HCT116 (cell line): ENCODE data around the gene CREG2. TPM values are rescaled to one million over a fixed set of nuclear protein-coding genes. Genes with fewer than 3 reads are reported as not detected.

ENCODE experiments used
- ATAC-seq: fragments of 200-7000 bp; cut with Tn5 transposase; 2 replicates; pipeline ENCODE4 v1.9.1; 2020; ENCODE audit warnings: mild to moderate bottlenecking, moderate library complexity
- BruUV-seq: library from RNA; stranded (reverse); fragments of 400-500 nt; replicated peaks from 2 replicates; lab custom pipeline; 2021; lab: Mats Ljungman, UMichigan
- CTCF ChIA-PET: fragments of 300-600 bp; sonication (Branson Sonifier 250); formaldehyde crosslinking; loops from one replicate; lab custom pipeline; 2021; ENCODE audit warnings: antibody characterized with exemption; lab: Charles Lee
- POLR2A ChIA-PET: fragments of 300-600, 350-600 bp; sonication (Branson Sonifier 250); formaldehyde crosslinking; loops from one replicate; lab custom pipeline; 2021; ENCODE audit warnings: antibody characterized with exemption; lab: Charles Lee
- RAD21 ChIA-PET, 2 experiments: fragments of 300-600 bp; sonication (Branson Sonifier 250); formaldehyde crosslinking; loops; one replicate each; lab custom pipeline; 2023; ENCODE audit warnings: low total read pairs in 2 of 2; ENCODE audit not compliant: uncharacterized antibody in 2 of 2, unreplicated experiment in 2 of 2, low non-redundant PET in 1 of 2; lab: Charles Lee
- DNase-seq: peaks from one replicate; pipeline ENCODE4 v3.0.0-alpha.2; 2010; ENCODE audit warnings: low read depth, low spot score
- H2AFZ ChIP-seq: fragments of 200-600 bp; shearing (Covaris generic), sonication (generic); 2 replicates; pipeline ENCODE4 v1.6.1; 2017; ENCODE audit warnings: low read depth, mixed run types, mixed read lengths, antibody characterized with exemption, low read length; ENCODE audit not compliant: poor library complexity, severe bottlenecking
- H3K27ac ChIP-seq: 2 replicates; pipeline ENCODE4 v1.5.1; 2012; ENCODE audit warnings: low read depth, low read length
- H3K27me3 ChIP-seq: fragments of 200-600 bp; sonication (generic); 2 replicates; pipeline ENCODE4 v1.6.1; 2016; ENCODE audit warnings: mixed run types, low read length, mixed read lengths; ENCODE audit not compliant: insufficient read depth
- H3K36me3 ChIP-seq, 2 experiments: fragments of 200-500 bp in 1 of 2; fragments of 200-600 bp in 1 of 2; sonication (Bioruptor generic) in 1 of 2; sonication (generic) in 1 of 2; 2 replicates each; pipeline versions ENCODE4 v1.5.1 to v1.6.1; 2014 to 2016; ENCODE audit warnings: low read length in 2 of 2, inconsistent platforms in 1 of 2, mixed read lengths in 1 of 2, mixed run types in 1 of 2; ENCODE audit not compliant: insufficient read depth in 2 of 2, control insufficient read depth in 1 of 2
- H3K4me1 ChIP-seq, 2 experiments: fragments of 200-600 bp in 1 of 2; sonication (generic) in 1 of 2; 2 replicates each; pipeline versions ENCODE4 v1.5.1 to v1.6.1; 2012 to 2017; ENCODE audit warnings: low read length in 2 of 2, inconsistent platforms in 1 of 2, mild to moderate bottlenecking in 1 of 2, mixed read lengths in 1 of 2, mixed run types in 1 of 2, moderate library complexity in 1 of 2; ENCODE audit not compliant: insufficient read depth in 2 of 2, control insufficient read depth in 1 of 2
- H3K4me2 ChIP-seq: fragments of 200-600 bp; sonication (generic); 2 replicates; pipeline ENCODE4 v1.6.1; 2017; ENCODE audit warnings: mixed run types, low read length, mixed read lengths
- H3K4me3 ChIP-seq, 2 experiments: fragments of 200-600 bp in 1 of 2; sonication (generic) in 1 of 2; replicated peaks in 1 of 2; 2 replicates each; pipeline ENCODE4 v1.5.1; 2011 to 2016; ENCODE audit warnings: low read length in 2 of 2, control low read depth in 1 of 2, low read depth in 1 of 2, mild to moderate bottlenecking in 1 of 2, mixed read lengths in 1 of 2, mixed run types in 1 of 2
- H3K79me2 ChIP-seq: fragments of 200-600 bp; sonication (generic); 2 replicates; pipeline ENCODE4 v1.6.1; 2017; ENCODE audit warnings: mild to moderate bottlenecking, mixed run types, low read length, moderate library complexity, mixed read lengths; ENCODE audit not compliant: insufficient read depth
- H3K9ac ChIP-seq: fragments of 200-600 bp; sonication (generic); 2 replicates; pipeline ENCODE4 v1.6.1; 2016; ENCODE audit warnings: low read length, mixed read lengths
- H3K9me2 ChIP-seq: fragments of 200-600 bp; sonication (generic), shearing (Covaris generic); 2 replicates; pipeline ENCODE4 v1.6.1; 2017; ENCODE audit warnings: mixed run types, mild to moderate bottlenecking, moderate library complexity; ENCODE audit not compliant: insufficient read depth
- H3K9me3 ChIP-seq, 2 experiments: fragments of 200-500 bp in 1 of 2; fragments of 200-600 bp in 1 of 2; sonication (Bioruptor generic) in 1 of 2; sonication (generic) in 1 of 2; 2 replicates each; pipeline ENCODE4 v1.6.1; 2014 to 2017; ENCODE audit warnings: low read length in 2 of 2, mixed read lengths in 2 of 2, inconsistent platforms in 1 of 2, low read depth in 1 of 2, mild to moderate bottlenecking in 1 of 2, mixed run types in 1 of 2, moderate library complexity in 1 of 2; ENCODE audit not compliant: control insufficient read depth in 1 of 2, insufficient read depth in 1 of 2
- H4K20me1 ChIP-seq: fragments of 200-600 bp; sonication (generic), shearing (Covaris generic); 2 replicates; pipeline ENCODE4 v1.6.1; 2017; ENCODE audit warnings: mixed run types, mild to moderate bottlenecking, moderate library complexity; ENCODE audit not compliant: insufficient read depth
- CBX3 ChIP-seq: IDR thresholded peaks from 2 replicates; pipeline ENCODE4 v1.6.1; 2012; ENCODE audit warnings: low read depth
- CEBPB ChIP-seq: IDR thresholded peaks from 2 replicates; pipeline ENCODE4 v1.6.1; 2012; ENCODE audit warnings: low read depth
- EGR1 ChIP-seq: IDR thresholded peaks from 2 replicates; pipeline ENCODE4 v1.6.1; 2012; ENCODE audit warnings: low read depth
- EZH2 ChIP-seq: fragments of 200-600 bp; sonication (generic); IDR thresholded peaks from 2 replicates; pipeline ENCODE4 v1.6.1; 2017; ENCODE audit warnings: antibody characterized with exemption, mixed run types
- JUND ChIP-seq: IDR thresholded peaks from 2 replicates; pipeline ENCODE4 v1.6.1; 2012
- POLR2AphosphoS5 ChIP-seq: IDR thresholded peaks from 2 replicates; pipeline ENCODE4 v1.6.1; 2011; ENCODE audit warnings: mild to moderate bottlenecking, low read depth, low read length, moderate library complexity
- RAD21 ChIP-seq: IDR thresholded peaks from 2 replicates; pipeline ENCODE4 v1.6.1; 2012; ENCODE audit warnings: low read depth, mild to moderate bottlenecking
- SIN3A ChIP-seq: IDR thresholded peaks from 2 replicates; pipeline ENCODE4 v1.6.1; 2012; ENCODE audit warnings: low read depth
- SRF ChIP-seq: IDR thresholded peaks from 2 replicates; pipeline ENCODE4 v1.6.1; 2012; ENCODE audit warnings: low read depth
- ZFX ChIP-seq: fragments of 450-650 bp; IDR thresholded peaks from 2 replicates; pipeline ENCODE4 v1.6.1; 2017
- intact Hi-C: fragments of 100-400 bp; cut with micrococcal nuclease; formaldehyde crosslinking; loops from 2 replicates; pipeline ENCODE4 v1.10.0; 2022
- total RNA-seq: library from RNA; stranded (reverse); gene quantifications from one replicate; pipeline ENCODE4 v1.2.1, GENCODE V29; 2021; ENCODE audit not compliant: unreplicated experiment
- TF ChIP-seq, protein P1 (sequence below): IDR thresholded peaks from 2 replicates; pipeline ENCODE4 v1.6.1; 2012
- TF ChIP-seq, protein P2 (sequence below): IDR thresholded peaks from 2 replicates; pipeline ENCODE4 v1.6.1; 2011; ENCODE audit warnings: mild to moderate bottlenecking, low read length, moderate library complexity; ENCODE audit not compliant: insufficient replicate concordance; ENCODE audit errors: extremely low read depth
- TF ChIP-seq, protein P3 (sequence below), 3 experiments: fragments of 200-600 bp in 1 of 3; sonication (generic) in 1 of 3; IDR thresholded peaks in 2 of 3; conservative IDR thresholded peaks in 1 of 3; 2 replicates each; pipeline ENCODE4 v1.5.1; 2012 to 2017; ENCODE audit warnings: low read depth in 2 of 3, low read length in 2 of 3, antibody characterized with exemption in 1 of 3, borderline replicate concordance in 1 of 3, control low read depth in 1 of 3, mild to moderate bottlenecking in 1 of 3, mixed read lengths in 1 of 3, mixed run types in 1 of 3, moderate library complexity in 1 of 3; ENCODE audit not compliant: insufficient read depth in 1 of 3

Gene CREG2
- total RNA-seq, 1 experiment from 2014 or later, result 0.12 TPM

DNA sequence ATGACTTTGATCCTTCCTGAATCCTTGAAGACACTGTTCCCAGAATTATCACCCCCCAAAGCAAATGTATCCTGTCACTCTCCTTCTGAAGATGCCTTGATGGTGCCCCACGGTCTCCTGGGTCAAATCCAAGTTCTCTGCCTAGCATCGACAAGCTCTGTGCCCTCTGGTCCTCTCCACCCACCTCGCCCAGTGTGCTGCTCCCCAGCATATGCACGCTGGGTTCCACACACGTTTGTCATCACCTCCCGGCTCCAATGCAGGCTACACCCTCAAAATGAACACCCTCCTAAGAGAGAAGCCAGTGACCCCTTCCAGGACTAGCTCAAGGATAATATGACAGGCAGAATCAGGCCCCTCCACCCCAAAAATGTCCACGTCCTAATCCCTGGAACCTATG is 39.5 kb upstream of the CREG2 start:
- H3K27me3 ChIP-seq, result no peaks in the 10 kb centered on the region
- ChIA-PET CTCF (no interaction called here), RAD21 (no interaction called here), POLR2A (no interaction called here)
- H3K79me2 ChIP-seq, result no peaks in the 10 kb centered on the region
- no peak for ATAC-seq
- H3K4me1 ChIP-seq, result no peaks in the 10 kb centered on the region
- TF ChIP-seq POLR2AphosphoS5 (no peak), SIN3A (no peak), JUND (no peak), SRF (no peak), ZFX (no peak)
- TF ChIP-seq, protein P1, sequence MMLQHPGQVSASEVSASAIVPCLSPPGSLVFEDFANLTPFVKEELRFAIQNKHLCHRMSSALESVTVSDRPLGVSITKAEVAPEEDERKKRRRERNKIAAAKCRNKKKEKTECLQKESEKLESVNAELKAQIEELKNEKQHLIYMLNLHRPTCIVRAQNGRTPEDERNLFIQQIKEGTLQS, result no peak
- TF ChIP-seq, all 23 proteins: peak for 0
- intact Hi-C loops, result loop anchor here (10.0 kb wide), 1 partner anchor 738 kb away; no protein-coding TSS in a partner anchor
- no peak overlapping the region for H3K4me2 ChIP-seq
- H3K9me2 ChIP-seq, result no peaks in the 10 kb centered on the region
- H3K36me3 ChIP-seq, result no peaks in the 10 kb centered on the region
- H3K9ac ChIP-seq, result no peak overlapping the region
- no TSS peak for BruUV-seq
- no peaks in the 10 kb centered on the region for H3K9me3 ChIP-seq
- no peak overlapping the region for H3K4me3 ChIP-seq
- DNase-seq, result no peak
- H2AFZ ChIP-seq, result no peak overlapping the region
- no peak overlapping the region for H3K27ac ChIP-seq
- H4K20me1 ChIP-seq, result no peaks in the 10 kb centered on the region

DNA sequence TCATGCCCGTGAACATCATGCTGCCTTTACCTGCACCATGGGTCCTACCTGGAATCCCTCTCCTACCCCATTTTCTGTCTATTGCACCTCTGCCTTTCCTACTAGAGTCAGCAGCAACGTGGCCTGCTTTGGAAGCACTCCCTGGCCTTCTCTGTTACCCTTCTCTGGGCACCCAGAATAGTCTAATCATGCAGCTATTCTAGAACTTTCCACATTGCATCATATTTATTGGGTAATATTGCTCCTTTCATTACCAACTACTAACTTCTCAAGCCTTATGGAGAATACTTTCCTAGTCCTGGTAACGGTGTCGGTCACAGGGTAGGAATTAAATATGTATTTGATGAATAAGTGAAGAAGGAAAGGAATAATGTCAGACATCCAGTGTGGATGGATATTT is 33.3 kb upstream of the CREG2 start:
- H2AFZ ChIP-seq, result no peak overlapping the region
- intact Hi-C loops, result loop anchor here (10.0 kb wide), 1 partner anchor 744 kb away; no protein-coding TSS in a partner anchor
- no peak overlapping the region for H3K27ac ChIP-seq
- no peak overlapping the region for H3K4me3 ChIP-seq
- BruUV-seq, result no TSS peak
- H3K36me3 ChIP-seq, result no peaks in the 10 kb centered on the region
- H3K9ac ChIP-seq, result no peak overlapping the region
- TF ChIP-seq CEBPB, result no peak
- TF ChIP-seq EGR1, result no peak
- no peak for TF ChIP-seq CBX3
- no peak for TF ChIP-seq ZFX
- TF ChIP-seq, protein P2, sequence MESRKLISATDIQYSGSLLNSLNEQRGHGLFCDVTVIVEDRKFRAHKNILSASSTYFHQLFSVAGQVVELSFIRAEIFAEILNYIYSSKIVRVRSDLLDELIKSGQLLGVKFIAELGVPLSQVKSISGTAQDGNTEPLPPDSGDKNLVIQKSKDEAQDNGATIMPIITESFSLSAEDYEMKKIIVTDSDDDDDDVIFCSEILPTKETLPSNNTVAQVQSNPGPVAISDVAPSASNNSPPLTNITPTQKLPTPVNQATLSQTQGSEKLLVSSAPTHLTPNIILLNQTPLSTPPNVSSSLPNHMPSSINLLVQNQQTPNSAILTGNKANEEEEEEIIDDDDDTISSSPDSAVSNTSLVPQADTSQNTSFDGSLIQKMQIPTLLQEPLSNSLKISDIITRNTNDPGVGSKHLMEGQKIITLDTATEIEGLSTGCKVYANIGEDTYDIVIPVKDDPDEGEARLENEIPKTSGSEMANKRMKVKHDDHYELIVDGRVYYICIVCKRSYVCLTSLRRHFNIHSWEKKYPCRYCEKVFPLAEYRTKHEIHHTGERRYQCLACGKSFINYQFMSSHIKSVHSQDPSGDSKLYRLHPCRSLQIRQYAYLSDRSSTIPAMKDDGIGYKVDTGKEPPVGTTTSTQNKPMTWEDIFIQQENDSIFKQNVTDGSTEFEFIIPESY, result no peak
- TF ChIP-seq EZH2, result no peak
- TF ChIP-seq, protein P3, sequence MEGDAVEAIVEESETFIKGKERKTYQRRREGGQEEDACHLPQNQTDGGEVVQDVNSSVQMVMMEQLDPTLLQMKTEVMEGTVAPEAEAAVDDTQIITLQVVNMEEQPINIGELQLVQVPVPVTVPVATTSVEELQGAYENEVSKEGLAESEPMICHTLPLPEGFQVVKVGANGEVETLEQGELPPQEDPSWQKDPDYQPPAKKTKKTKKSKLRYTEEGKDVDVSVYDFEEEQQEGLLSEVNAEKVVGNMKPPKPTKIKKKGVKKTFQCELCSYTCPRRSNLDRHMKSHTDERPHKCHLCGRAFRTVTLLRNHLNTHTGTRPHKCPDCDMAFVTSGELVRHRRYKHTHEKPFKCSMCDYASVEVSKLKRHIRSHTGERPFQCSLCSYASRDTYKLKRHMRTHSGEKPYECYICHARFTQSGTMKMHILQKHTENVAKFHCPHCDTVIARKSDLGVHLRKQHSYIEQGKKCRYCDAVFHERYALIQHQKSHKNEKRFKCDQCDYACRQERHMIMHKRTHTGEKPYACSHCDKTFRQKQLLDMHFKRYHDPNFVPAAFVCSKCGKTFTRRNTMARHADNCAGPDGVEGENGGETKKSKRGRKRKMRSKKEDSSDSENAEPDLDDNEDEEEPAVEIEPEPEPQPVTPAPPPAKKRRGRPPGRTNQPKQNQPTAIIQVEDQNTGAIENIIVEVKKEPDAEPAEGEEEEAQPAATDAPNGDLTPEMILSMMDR (IDR thresholded peaks at IDR 0.05 in 2 of 3, conservative IDR thresholded peaks at IDR 0.05 in 1 of 3; ENCODE audit: borderline replicate concordance in 1 of 3, insufficient read depth in 1 of 3, low read depth in 2 of 3, low read length in 2 of 3), result no peak
- no peak for TF ChIP-seq RAD21
- DNase-seq (no peak), ATAC-seq (no peak)
- no peaks in the 10 kb centered on the region for H3K4me1 ChIP-seq
- H3K9me2 ChIP-seq, result no peaks in the 10 kb centered on the region
- H3K79me2 ChIP-seq, result no peaks in the 10 kb centered on the region
- H3K9me3 ChIP-seq, result no peaks in the 10 kb centered on the region
- no peaks in the 10 kb centered on the region for H4K20me1 ChIP-seq
- H3K27me3 ChIP-seq, result no peaks in the 10 kb centered on the region
- H3K4me2 ChIP-seq, result no peak overlapping the region
- CTCF ChIA-PET, result no interaction called here
- RAD21 ChIA-PET, result no interaction called here
- POLR2A ChIA-PET, result no interaction called here
